Endothelial cell of umbilical vein (primary cell): Measurements from ENCODE around the gene SMAD7. TPM values are rescaled to one million over a fixed set of nuclear protein-coding genes. Genes with fewer than 3 reads are reported as not detected.

Experiments
- BruUV-seq: library from RNA; stranded (reverse); fragments of 400-500 nt; replicated peaks from 2 replicates; lab custom pipeline; 2021; lab: Mats Ljungman, UMichigan
- CTCF ChIA-PET: fragments of 300-600, 350-600 bp; sonication (Branson Sonifier 250); formaldehyde crosslinking; loops from one replicate; lab custom pipeline; 2021; ENCODE audit warnings: antibody characterized with exemption, inconsistent platforms; lab: Charles Lee
- POLR2A ChIA-PET: fragments of 300-600, 350-600 bp; sonication (Branson Sonifier 250); formaldehyde crosslinking; loops from one replicate; lab custom pipeline; 2021; ENCODE audit warnings: antibody characterized with exemption, inconsistent platforms; lab: Charles Lee
- DNase-seq: peaks from one replicate; pipeline ENCODE4 v3.0.0-alpha.2; 2011; ENCODE audit warnings: low read depth, low spot score
- FAIRE-seq: peaks from 2 replicates; lab custom pipeline; 2011; peaks lifted over from hg19 to GRCh38; lab: Jason Lieb, UNC
- H2AFZ ChIP-seq: 2 replicates; pipeline ENCODE4 v1.6.0; 2012; ENCODE audit warnings: low read depth, low read length, control low read depth, inconsistent platforms
- H3K27ac ChIP-seq: 2 replicates; pipeline ENCODE4 v1.5.1; 2011; ENCODE audit warnings: low read depth, mild to moderate bottlenecking, control low read depth, low read length, moderate library complexity; ENCODE audit not compliant: insufficient read depth
- H3K27me3 ChIP-seq, 2 experiments: 2 replicates each; pipeline versions ENCODE4 v1.6.0 to v1.6.1; 2011; ENCODE audit warnings: low read length in 2 of 2, mixed read lengths in 1 of 2; ENCODE audit not compliant: control insufficient read depth in 2 of 2, insufficient read depth in 2 of 2
- H3K36me3 ChIP-seq, 2 experiments: 2 replicates in 1 of 2; 3 replicates in 1 of 2; pipeline ENCODE4 v1.5.1; 2011; ENCODE audit warnings: low read length in 2 of 2, mild to moderate bottlenecking in 1 of 2, moderate library complexity in 1 of 2; ENCODE audit not compliant: control insufficient read depth in 2 of 2, insufficient read depth in 2 of 2; ENCODE audit errors: extremely low read depth in 1 of 2
- H3K4me1 ChIP-seq: 3 replicates; pipeline ENCODE4 v1.5.1; 2011; ENCODE audit warnings: mild to moderate bottlenecking, low read length; ENCODE audit not compliant: control insufficient read depth, insufficient read depth; ENCODE audit errors: extremely low read depth
- H3K4me2 ChIP-seq: 2 replicates; pipeline ENCODE4 v1.6.1; 2011; ENCODE audit warnings: low read length, control low read depth, mixed read lengths; ENCODE audit not compliant: insufficient read depth
- H3K4me3 ChIP-seq, 3 experiments: fragments of 200-600 bp in 1 of 3; sonication (generic), shearing (Covaris generic) in 1 of 3; replicated peaks in 1 of 3; 2 replicates each; pipeline ENCODE4 v1.5.1; 2011 to 2016; ENCODE audit warnings: control low read depth in 3 of 3, low read length in 3 of 3, mild to moderate bottlenecking in 2 of 3, inconsistent platforms in 1 of 3, low read depth in 1 of 3, moderate library complexity in 1 of 3; ENCODE audit not compliant: insufficient read depth in 1 of 3
- H3K79me2 ChIP-seq: 2 replicates; pipeline ENCODE4 v1.6.0; 2012; ENCODE audit warnings: low read length, inconsistent platforms; ENCODE audit not compliant: control insufficient read depth, insufficient read depth
- H3K9ac ChIP-seq: replicated peaks from 2 replicates; pipeline ENCODE3; 2011; ENCODE audit warnings: low read length, control low read depth; ENCODE audit not compliant: insufficient read depth; ENCODE audit errors: extremely low read depth
- H3K9me1 ChIP-seq: replicated peaks from 3 replicates; pipeline ENCODE4 v1.6.0; 2011; ENCODE audit warnings: mild to moderate bottlenecking, low read length; ENCODE audit not compliant: control insufficient read depth, insufficient read depth; ENCODE audit errors: extremely low read depth
- H3K9me3 ChIP-seq: replicated peaks from 2 replicates; pipeline ENCODE4 v1.5.1; 2012; ENCODE audit warnings: low read length, inconsistent platforms; ENCODE audit not compliant: control insufficient read depth, insufficient read depth
- H4K20me1 ChIP-seq: replicated peaks from 2 replicates; pipeline ENCODE3; 2011; ENCODE audit warnings: mild to moderate bottlenecking, low read length; ENCODE audit not compliant: control insufficient read depth, insufficient read depth; ENCODE audit errors: extremely low read depth
- EZH2 ChIP-seq: IDR thresholded peaks from 2 replicates; pipeline ENCODE4 v1.6.1; 2012; ENCODE audit warnings: borderline replicate concordance, low read depth, mild to moderate bottlenecking, moderate library complexity, low read length, inconsistent platforms; ENCODE audit not compliant: severe bottlenecking
- FOS ChIP-seq: IDR thresholded peaks from 2 replicates; pipeline ENCODE4 v1.6.1; 2011; ENCODE audit warnings: mild to moderate bottlenecking, low read length, moderate library complexity, borderline replicate concordance; ENCODE audit not compliant: insufficient read depth
- GATA2 ChIP-seq: IDR thresholded peaks from 2 replicates; pipeline ENCODE4 v1.7.0; 2011; ENCODE audit warnings: low read depth, mild to moderate bottlenecking, moderate library complexity, mixed read lengths, low read length; ENCODE audit not compliant: insufficient read length, insufficient read depth
- JUN ChIP-seq: IDR thresholded peaks from 2 replicates; pipeline ENCODE4 v1.6.1; 2011; ENCODE audit warnings: borderline replicate concordance, low read depth; ENCODE audit not compliant: insufficient read length, insufficient read depth
- MYC ChIP-seq: IDR thresholded peaks from one replicate; pipeline ENCODE4 v1.6.1; 2011; ENCODE audit warnings: mild to moderate bottlenecking, low read depth, low read length
- POLR2A ChIP-seq: IDR thresholded peaks from 2 replicates; pipeline ENCODE4 v1.6.1; 2012; ENCODE audit warnings: low read depth, mild to moderate bottlenecking, control low read depth, low read length
- POLR2AphosphoS5 ChIP-seq: IDR thresholded peaks from 2 replicates; pipeline ENCODE4 v1.6.1; 2012; ENCODE audit warnings: low read depth, mild to moderate bottlenecking, control low read depth, low read length, moderate library complexity; ENCODE audit not compliant: insufficient read depth
- dilution Hi-C: fragments of 300-500 bp; cut with MboI; formaldehyde crosslinking; loops from one replicate; pipeline ENCODE4 v1.15.0; 2019; ENCODE audit warnings: low sequenced_read_pairs; ENCODE audit not compliant: extremely low pct_ligation_motif_present
- intact Hi-C: fragments of 100-400 bp; cut with micrococcal nuclease; formaldehyde crosslinking; loops from one replicate; pipeline ENCODE4 v1.10.0; 2022
- polyA plus RNA-seq, 4 experiments: library from polyadenylated mRNA; depleted of rRNA in 3 of 4; stranded (reverse) in 3 of 4; unstranded in 1 of 4; fragments of >200 nt; gene quantifications; 2 replicates each; pipeline versions ENCODE4 v1.2.1 to v1.2.3, GENCODE V29; 2011 to 2012; ENCODE audit warnings: missing spikeins in 1 of 4
- total RNA-seq: library from RNA; stranded (reverse); gene quantifications from 2 replicates; pipeline ENCODE4 v1.2.3, GENCODE V29; 2021
- TF ChIP-seq, protein P1 (sequence below): IDR thresholded peaks from 2 replicates; pipeline ENCODE4 v1.6.1; 2011; ENCODE audit not compliant: insufficient read depth, insufficient read length
- TF ChIP-seq, protein P2 (sequence below), 2 donors: IDR thresholded peaks; 1 replicate in 1 of 2; 2 replicates in 1 of 2; pipeline ENCODE4 v1.5.1; 2011; ENCODE audit warnings: low read length in 2 of 2, mild to moderate bottlenecking in 2 of 2, moderate library complexity in 2 of 2, control low read depth in 1 of 2, inconsistent platforms in 1 of 2, low read depth in 1 of 2; ENCODE audit not compliant: insufficient read depth in 1 of 2; ENCODE audit errors: extremely low read depth in 1 of 2

The SMAD7 gene
- total and polyA plus RNA-seq, 2 donors (not counting 3 experiments of a cell fraction or from before 2014, with no cell fraction given), result 3.6 to 8.0 TPM

DNA sequence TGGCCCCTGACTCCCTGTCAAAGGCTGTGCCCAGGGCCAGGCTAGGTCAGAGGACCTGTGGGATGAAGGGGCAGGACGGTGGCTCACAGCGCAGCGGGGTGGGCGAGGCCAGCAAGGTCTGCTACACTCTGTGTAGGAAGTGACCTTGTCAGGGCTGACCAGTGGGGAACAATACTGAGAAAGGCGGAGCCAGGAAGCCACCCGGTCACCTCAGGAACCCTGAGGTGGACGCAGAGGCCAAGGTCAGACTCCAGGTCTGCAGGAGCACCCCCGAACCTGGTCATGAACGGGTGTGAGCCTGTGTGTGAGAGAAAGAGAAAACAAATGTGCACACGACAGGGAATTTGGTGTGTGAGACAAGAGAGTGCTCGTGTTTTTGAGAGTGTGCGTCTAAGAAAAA, 72.3 kb downstream of the SMAD7 start:
- Histone ChIP-seq H3K4me1 (peaks cover under 1% of the 10 kb centered on the region), H3K36me3 (no peaks in the 10 kb centered on the region), H3K27me3 (no peaks in the 10 kb centered on the region), H2AFZ (no peak overlapping the region), H3K27ac (no peak overlapping the region), H3K4me2 (no peak overlapping the region), H3K4me3 (no peak overlapping the region), H3K9ac (no peak overlapping the region), H4K20me1 (no peaks in the 10 kb centered on the region), H3K9me3 (no peaks in the 10 kb centered on the region), H3K9me1 (no peaks in the 10 kb centered on the region), H3K79me2 (no peaks in the 10 kb centered on the region)
- ChIA-PET CTCF (no interaction called here), POLR2A (no interaction called here)
- BruUV-seq, result no TSS peak
- FAIRE-seq, result no peak
- intact Hi-C loops, result no loop called here
- dilution Hi-C loops, result no loop called here
- TF ChIP-seq FOS, result no peak
- no peak for TF ChIP-seq JUN
- TF ChIP-seq, protein P1, sequence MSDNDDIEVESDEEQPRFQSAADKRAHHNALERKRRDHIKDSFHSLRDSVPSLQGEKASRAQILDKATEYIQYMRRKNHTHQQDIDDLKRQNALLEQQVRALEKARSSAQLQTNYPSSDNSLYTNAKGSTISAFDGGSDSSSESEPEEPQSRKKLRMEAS, result no peak
- TF ChIP-seq POLR2AphosphoS5, result no peak
- no peak for TF ChIP-seq EZH2
- TF ChIP-seq, protein P2, sequence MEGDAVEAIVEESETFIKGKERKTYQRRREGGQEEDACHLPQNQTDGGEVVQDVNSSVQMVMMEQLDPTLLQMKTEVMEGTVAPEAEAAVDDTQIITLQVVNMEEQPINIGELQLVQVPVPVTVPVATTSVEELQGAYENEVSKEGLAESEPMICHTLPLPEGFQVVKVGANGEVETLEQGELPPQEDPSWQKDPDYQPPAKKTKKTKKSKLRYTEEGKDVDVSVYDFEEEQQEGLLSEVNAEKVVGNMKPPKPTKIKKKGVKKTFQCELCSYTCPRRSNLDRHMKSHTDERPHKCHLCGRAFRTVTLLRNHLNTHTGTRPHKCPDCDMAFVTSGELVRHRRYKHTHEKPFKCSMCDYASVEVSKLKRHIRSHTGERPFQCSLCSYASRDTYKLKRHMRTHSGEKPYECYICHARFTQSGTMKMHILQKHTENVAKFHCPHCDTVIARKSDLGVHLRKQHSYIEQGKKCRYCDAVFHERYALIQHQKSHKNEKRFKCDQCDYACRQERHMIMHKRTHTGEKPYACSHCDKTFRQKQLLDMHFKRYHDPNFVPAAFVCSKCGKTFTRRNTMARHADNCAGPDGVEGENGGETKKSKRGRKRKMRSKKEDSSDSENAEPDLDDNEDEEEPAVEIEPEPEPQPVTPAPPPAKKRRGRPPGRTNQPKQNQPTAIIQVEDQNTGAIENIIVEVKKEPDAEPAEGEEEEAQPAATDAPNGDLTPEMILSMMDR (IDR thresholded peaks at IDR 0.05; ENCODE audit: extremely low read depth in 1 of 2, insufficient read depth in 1 of 2, low read depth in 1 of 2, low read length in 2 of 2), result no peak
- no peak for TF ChIP-seq MYC
- TF ChIP-seq GATA2, result no peak
- no peak for TF ChIP-seq POLR2A
- no peak for DNase-seq
